HepG2 (cell line): ENCODE measurements around the gene AFF1. TPM values are rescaled to one million over a fixed set of nuclear protein-coding genes. Genes with fewer than 3 reads are reported as not detected.

ENCODE experiments used
- ARID5B ChIP-seq: IDR thresholded peaks from 2 replicates; pipeline ENCODE4 v1.4.0; 2020; ENCODE audit warnings: mild to moderate bottlenecking, missing genetic modification reagents
- GABPB1 ChIP-seq: IDR thresholded peaks from 2 replicates; pipeline ENCODE4 v1.6.1; 2016; ENCODE audit warnings: mild to moderate bottlenecking, missing genetic modification reagents, moderate library complexity, missing compliant biosample characterization
- GFI1 ChIP-seq: sonication (generic); formaldehyde crosslinking; IDR thresholded peaks from 2 replicates; pipeline ENCODE4 v1.5.0; 2020; ENCODE audit warnings: missing genetic modification reagents, mild to moderate bottlenecking, borderline replicate concordance
- MED13 ChIP-seq: sonication (generic); formaldehyde crosslinking; IDR thresholded peaks from 2 replicates; pipeline ENCODE4 v1.5.0; 2020; ENCODE audit warnings: missing genetic modification reagents
- MTA3 ChIP-seq: sonication (generic); formaldehyde crosslinking; IDR thresholded peaks from 2 replicates; pipeline ENCODE4 v1.4.0; 2020; ENCODE audit warnings: missing genetic modification reagents
- NR2F2 ChIP-seq: IDR thresholded peaks from 2 replicates; pipeline ENCODE4 v1.6.1; 2012; ENCODE audit warnings: low read depth, inconsistent platforms, borderline replicate concordance
- PRMT3 ChIP-seq: sonication (generic); formaldehyde crosslinking; IDR thresholded peaks from 2 replicates; pipeline ENCODE4 v1.8.1; 2022; ENCODE audit warnings: low read depth, mild to moderate bottlenecking, moderate library complexity, missing genetic modification reagents, borderline replicate concordance
- SALL2 ChIP-seq: sonication (generic); formaldehyde crosslinking; IDR thresholded peaks from 2 replicates; pipeline ENCODE4 v1.8.1; 2023; ENCODE audit warnings: mild to moderate bottlenecking, missing genetic modification reagents, inconsistent platforms
- SOX5 ChIP-seq: IDR thresholded peaks from 2 replicates; pipeline ENCODE4 v1.6.1; 2016; ENCODE audit warnings: borderline replicate concordance
- ZNF180 ChIP-seq: sonication (generic); formaldehyde crosslinking; IDR thresholded peaks from 2 replicates; pipeline ENCODE4 v1.4.0; 2020; ENCODE audit warnings: low read depth, missing genetic modification reagents, borderline replicate concordance
- ZNF407 ChIP-seq: sonication (generic); formaldehyde crosslinking; IDR thresholded peaks from one replicate; pipeline ENCODE4 v1.5.1; 2020; ENCODE audit warnings: mild to moderate bottlenecking, missing genetic modification reagents; ENCODE audit errors: not compliant biosample characterization
- ZNF558 ChIP-seq: sonication (generic); formaldehyde crosslinking; IDR thresholded peaks from 2 replicates; pipeline ENCODE4 v1.9.0; 2022; ENCODE audit warnings: mild to moderate bottlenecking, missing genetic modification reagents, borderline replicate concordance
- ZNF644 ChIP-seq: IDR thresholded peaks from 2 replicates; pipeline ENCODE4 v1.6.1; 2016; ENCODE audit warnings: low read depth
- polyA plus RNA-seq, 8 experiments: library from polyadenylated mRNA; depleted of rRNA in 3 of 8; stranded (reverse) in 7 of 8; unstranded in 1 of 8; fragments of >200 nt; fragmentation: Illumina TruSeq in 4 of 8; extraction: Trizol in 4 of 8; gene quantifications; 2 replicates each; pipeline versions ENCODE4 v1.2.1 to v1.2.3, GENCODE V29; 2011 to 2016; ENCODE audit warnings: low read depth in 4 of 8, missing spikeins in 1 of 8, mixed read lengths in 1 of 8; ENCODE audit not compliant: insufficient read depth in 1 of 8
- total RNA-seq, 5 experiments: library from RNA; depleted of rRNA; stranded (reverse); fragments of >200 nt; fragmentation: Illumina TruSeq; extraction: Trizol; gene quantifications; 2 replicates each; pipeline ENCODE4 v1.2.3, GENCODE V29; 2016; ENCODE audit warnings: low read depth in 1 of 5
- TF ChIP-seq, protein P1 (sequence below): sonication (generic); formaldehyde crosslinking; IDR thresholded peaks from 2 replicates; pipeline ENCODE4 v1.4.0; 2020; ENCODE audit warnings: missing genetic modification reagents

Gene AFF1
- total and polyA plus RNA-seq, 2 of the 13 experiments (the other 11 are each of a cell fraction or from before 2014, with no cell fraction given): 15.5 to 15.9 TPM

- TF ChIP-seq ZNF407 (CRISPR knock-in tag) (no peak), PRMT3 (CRISPR knock-in tag) (no peak), NR2F2 (peak; percentile 26; the same call in 1 of the 2 replicates), ARID5B (CRISPR knock-in tag) (peak; percentile 79), ZNF644 (CRISPR knock-in tag) (0 out of 2 replicates have a peak, but pooled peaks have one; percentile 22), GFI1 (CRISPR knock-in tag) (peak; percentile 68), SALL2 (CRISPR knock-in tag) (no peak), ZNF558 (CRISPR knock-in tag) (no peak), ZNF180 (CRISPR knock-in tag) (no peak), MTA3 (CRISPR knock-in tag) (no peak), MED13 (peak; percentile 36; the same call in 1 of the 2 replicates), SOX5 (CRISPR knock-in tag) (peak; percentile 24; the same call in 1 of the 2 replicates), GABPB1 (CRISPR knock-in tag) (no peak)
- TF ChIP-seq, protein P1, sequence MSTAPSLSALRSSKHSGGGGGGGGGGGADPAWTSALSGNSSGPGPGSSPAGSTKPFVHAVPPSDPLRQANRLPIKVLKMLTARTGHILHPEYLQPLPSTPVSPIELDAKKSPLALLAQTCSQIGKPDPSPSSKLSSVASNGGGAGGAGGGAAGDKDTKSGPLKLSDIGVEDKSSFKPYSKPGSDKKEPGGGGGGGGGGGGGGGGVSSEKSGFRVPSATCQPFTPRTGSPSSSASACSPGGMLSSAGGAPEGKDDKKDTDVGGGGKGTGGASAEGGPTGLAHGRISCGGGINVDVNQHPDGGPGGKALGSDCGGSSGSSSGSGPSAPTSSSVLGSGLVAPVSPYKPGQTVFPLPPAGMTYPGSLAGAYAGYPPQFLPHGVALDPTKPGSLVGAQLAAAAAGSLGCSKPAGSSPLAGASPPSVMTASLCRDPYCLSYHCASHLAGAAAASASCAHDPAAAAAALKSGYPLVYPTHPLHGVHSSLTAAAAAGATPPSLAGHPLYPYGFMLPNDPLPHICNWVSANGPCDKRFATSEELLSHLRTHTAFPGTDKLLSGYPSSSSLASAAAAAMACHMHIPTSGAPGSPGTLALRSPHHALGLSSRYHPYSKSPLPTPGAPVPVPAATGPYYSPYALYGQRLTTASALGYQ (CRISPR knock-in tag): peak; percentile 84
These were observed 77.6 kb downstream of the AFF1 start (continued) for GRCh38 chr4:87012265-87012953.
